Astrocyte (in vitro differentiated cells and primary cell): ENCODE measurements around the gene NPR2. TPM values are rescaled to one million over a fixed set of nuclear protein-coding genes. Genes with fewer than 3 reads are reported as not detected.

ENCODE experiments used
- DNase-seq: peaks from one replicate; pipeline ENCODE4 v3.0.0-alpha.2; 2010; ENCODE audit warnings: low read depth
- FAIRE-seq: peaks from 2 replicates; lab custom pipeline; 2011; peaks lifted over from hg19 to GRCh38; lab: Jason Lieb, UNC
- H2AFZ ChIP-seq: 2 replicates; pipeline ENCODE4 v1.6.0; 2012; ENCODE audit warnings: low read depth, low read length, inconsistent platforms
- H3K27ac ChIP-seq: 2 replicates; pipeline ENCODE4 v1.5.1; 2011; ENCODE audit warnings: low read depth, low read length, inconsistent platforms
- H3K27me3 ChIP-seq: 2 replicates; pipeline ENCODE4 v1.6.0; 2011; ENCODE audit warnings: low read length, inconsistent platforms; ENCODE audit not compliant: insufficient read depth
- H3K36me3 ChIP-seq: 2 replicates; pipeline ENCODE4 v1.5.1; 2011; ENCODE audit warnings: low read length, inconsistent platforms; ENCODE audit not compliant: insufficient read depth
- H3K4me1 ChIP-seq: 2 replicates; pipeline ENCODE4 v1.5.1; 2011; ENCODE audit warnings: low read length, inconsistent platforms; ENCODE audit not compliant: insufficient read depth
- H3K4me2 ChIP-seq: 2 replicates; pipeline ENCODE4 v1.6.0; 2012; ENCODE audit warnings: low read length, inconsistent platforms
- H3K4me3 ChIP-seq: 2 replicates; pipeline ENCODE4 v1.5.1; 2011; ENCODE audit warnings: low read depth, mild to moderate bottlenecking, low read length, inconsistent platforms; ENCODE audit not compliant: insufficient read depth
- H3K79me2 ChIP-seq: 2 replicates; pipeline ENCODE4 v1.6.0; 2012; ENCODE audit warnings: mild to moderate bottlenecking, low read length, inconsistent platforms; ENCODE audit not compliant: insufficient read depth
- H3K9ac ChIP-seq: 2 replicates; pipeline ENCODE4 v1.6.0; 2012; ENCODE audit warnings: mild to moderate bottlenecking, low read length, inconsistent platforms
- H3K9me3 ChIP-seq: 2 replicates; pipeline ENCODE4 v1.5.1; 2012; ENCODE audit warnings: low read depth, mild to moderate bottlenecking, low read length, inconsistent platforms; ENCODE audit not compliant: insufficient read depth
- H4K20me1 ChIP-seq: 2 replicates; pipeline ENCODE4 v1.6.0; 2012; ENCODE audit warnings: low read length, inconsistent platforms; ENCODE audit not compliant: insufficient read depth
- H3K27ac Mint-ChIP-seq: one replicate; pipeline ENCODE4 v1.8.0; 2021; ENCODE audit warnings: mild to moderate bottlenecking, mixed read lengths; ENCODE audit not compliant: unreplicated experiment
- H3K27me3 Mint-ChIP-seq: one replicate; pipeline ENCODE4 v1.8.0; 2021; ENCODE audit warnings: low read depth, mixed read lengths; ENCODE audit not compliant: unreplicated experiment
- H3K36me3 Mint-ChIP-seq: one replicate; pipeline ENCODE4 v1.8.0; 2021; ENCODE audit warnings: low read depth, mixed read lengths; ENCODE audit not compliant: unreplicated experiment
- H3K4me1 Mint-ChIP-seq: one replicate; pipeline ENCODE4 v1.8.0; 2021; ENCODE audit warnings: low read depth, mixed read lengths; ENCODE audit not compliant: unreplicated experiment
- H3K4me3 Mint-ChIP-seq: one replicate; pipeline ENCODE4 v1.8.0; 2021; ENCODE audit warnings: mild to moderate bottlenecking, moderate library complexity, mixed read lengths; ENCODE audit not compliant: unreplicated experiment
- H3K9me3 Mint-ChIP-seq: one replicate; pipeline ENCODE4 v1.8.0; 2021; ENCODE audit warnings: mild to moderate bottlenecking, mixed read lengths; ENCODE audit not compliant: unreplicated experiment
- CTCF ChIP-seq: IDR thresholded peaks from 2 replicates; pipeline ENCODE4 v1.5.1; 2011; ENCODE audit warnings: low read depth, mild to moderate bottlenecking, inconsistent platforms, low read length, moderate library complexity; ENCODE audit not compliant: insufficient read depth
- EZH2 ChIP-seq: IDR thresholded peaks from 2 replicates; pipeline ENCODE4 v1.6.1; 2012; ENCODE audit warnings: mild to moderate bottlenecking, low read length, inconsistent platforms; ENCODE audit not compliant: insufficient read depth
- total RNA-seq: library from RNA; stranded (reverse); gene quantifications from 2 replicates; pipeline ENCODE4 v1.2.1, GENCODE V29; 2021

Gene NPR2
- total RNA-seq, 1 donor from 2014 or later, result 24.6 TPM

GRCh38 chr9:35781066-35781465 lies 10.3 kb upstream of the NPR2 start:
- DNase-seq (no peak), FAIRE-seq (no peak)
- Mint-ChIP-seq H3K27me3 (no peaks in the 10 kb centered on the region), H3K4me3 (no peak overlapping the region), H3K9me3 (no peaks in the 10 kb centered on the region), H3K27ac (no peak overlapping the region), H3K4me1 (no peaks in the 10 kb centered on the region), H3K36me3 (peaks cover 4% of the 10 kb centered on the region)
- H3K4me1 ChIP-seq, result no peaks in the 10 kb centered on the region
- H2AFZ ChIP-seq, result no peak overlapping the region
- no peak overlapping the region for H3K4me2 ChIP-seq
- peaks cover 21% of the 10 kb centered on the region for H3K27me3 ChIP-seq
- H3K9ac ChIP-seq, result no peak overlapping the region
- no peaks in the 10 kb centered on the region for H3K79me2 ChIP-seq
- H3K36me3 ChIP-seq, result no peaks in the 10 kb centered on the region
- H4K20me1 ChIP-seq, result no peaks in the 10 kb centered on the region
- no peak overlapping the region for H3K27ac ChIP-seq
- H3K4me3 ChIP-seq, result no peak overlapping the region
- TF ChIP-seq CTCF (no peak), EZH2 (no peak)
- no peaks in the 10 kb centered on the region for H3K9me3 ChIP-seq

DNA sequence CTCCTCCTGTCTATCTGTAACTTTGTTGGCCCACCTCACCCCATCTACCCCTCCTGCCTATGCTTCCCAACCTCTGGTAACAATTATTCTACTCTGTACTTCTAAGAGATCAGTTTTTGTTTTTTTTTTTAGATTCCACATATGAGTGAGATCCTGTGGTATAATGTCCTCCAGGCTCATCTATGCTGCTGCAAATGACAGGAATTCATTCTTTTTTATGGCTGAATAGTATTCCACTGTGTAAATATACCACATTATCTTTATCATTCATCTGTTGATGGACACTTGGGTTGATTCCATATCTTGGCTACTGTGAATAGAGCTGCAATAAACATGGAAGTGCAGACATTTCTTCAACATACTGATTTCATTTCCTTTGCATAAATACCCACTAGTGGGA lies 8.0 kb upstream of the NPR2 start:
- H3K27ac Mint-ChIP-seq, result no peak overlapping the region
- peaks cover 8% of the 10 kb centered on the region for H3K36me3 Mint-ChIP-seq
- DNase-seq, result no peak

More for the DNA sequence above, 8.0 kb upstream of the NPR2 start:
- no peak overlapping the region for H3K4me3 ChIP-seq
- peaks cover 21% of the 10 kb centered on the region for H3K27me3 ChIP-seq
- no peaks in the 10 kb centered on the region for H3K36me3 ChIP-seq
- Mint-ChIP-seq H3K9me3 (no peaks in the 10 kb centered on the region), H3K4me1 (no peaks in the 10 kb centered on the region), H3K27me3 (no peaks in the 10 kb centered on the region), H3K4me3 (no peak overlapping the region)
- no peaks in the 10 kb centered on the region for H4K20me1 ChIP-seq
- H3K4me2 ChIP-seq, result no peak overlapping the region
- no peak overlapping the region for H3K27ac ChIP-seq
- no peak overlapping the region for H2AFZ ChIP-seq
- TF ChIP-seq EZH2, result no peak
- no peak for TF ChIP-seq CTCF
- H3K79me2 ChIP-seq, result no peaks in the 10 kb centered on the region
- H3K9me3 ChIP-seq, result no peaks in the 10 kb centered on the region
- H3K9ac ChIP-seq, result no peak overlapping the region
- H3K4me1 ChIP-seq, result no peaks in the 10 kb centered on the region
- FAIRE-seq, result no peak
